Thyroid gland (tissue), 4 donors: Measurements from ENCODE around the gene SELENOT. TPM values are rescaled to one million over a fixed set of nuclear protein-coding genes. Genes with fewer than 3 reads are reported as not detected.

Experiments
- DNase-seq, 2 donors: peaks; one replicate each; pipeline ENCODE4 v3.0.0-alpha.2; 2019
- H3K27ac ChIP-seq, 3 donors: fragments of 200-600 bp; sonication (generic); 1 replicate in 2 of 3; 2 replicates in 1 of 3; pipeline ENCODE4 v1.5.1; 2016 to 2019; ENCODE audit warnings: mild to moderate bottlenecking in 1 of 3, moderate library complexity in 1 of 3
- H3K27me3 ChIP-seq: fragments of 200-600 bp; sonication (generic); one replicate; pipeline ENCODE4 v1.5.1; 2019
- H3K36me3 ChIP-seq, 2 donors: fragments of 200-600 bp; sonication (generic); one replicate each; pipeline ENCODE4 v1.5.1; 2016 to 2019
- H3K4me1 ChIP-seq, 2 donors: fragments of 200-600 bp; sonication (generic); one replicate each; pipeline ENCODE4 v1.5.1; 2017 to 2019
- H3K4me3 ChIP-seq, 3 donors: fragments of 200-600 bp; sonication (generic); replicated peaks in 1 of 3; 1 replicate in 2 of 3; 2 replicates in 1 of 3; pipeline ENCODE4 v1.5.1; 2016; ENCODE audit warnings: mild to moderate bottlenecking in 1 of 3
- H3K9me3 ChIP-seq: fragments of 200-600 bp; sonication (generic); one replicate; pipeline ENCODE4 v1.5.1; 2017
- POLR2A ChIP-seq, 2 donors: fragments of 450-650 bp; IDR thresholded peaks; one replicate each; pipeline ENCODE4 v1.6.1; 2017; ENCODE audit warnings: antibody characterized with exemption in 2 of 2, mild to moderate bottlenecking in 2 of 2, moderate library complexity in 1 of 2
- WGBS, 2 donors: methylation state at CpG; one replicate each; pipeline ENCODE4 v1.1.5; 2017; 5-methylcytosine and 5-hydroxymethylcytosine counted together
- intact Hi-C: fragments of 100-400 bp; cut with DNase I; formaldehyde crosslinking; loops from one replicate; pipeline ENCODE4 v1.15.1; 2023
- total RNA-seq, 4 donors: library from RNA; depleted of rRNA; stranded (reverse); fragments of >200 nt; gene quantifications; one replicate each; pipeline ENCODE4 v1.2.3, GENCODE V29; 2016
- TF ChIP-seq, protein P1 (sequence below), 6 experiments: fragments of 200-600 bp in 3 of 6; fragments of 450-650 bp in 3 of 6; sonication (generic) in 3 of 6; IDR thresholded peaks; one replicate each; pipeline ENCODE4 v1.5.1; 2016 to 2019; ENCODE audit warnings: antibody characterized with exemption in 6 of 6, mild to moderate bottlenecking in 2 of 6, inconsistent platforms in 1 of 6, moderate library complexity in 1 of 6

Gene SELENOT
- total RNA-seq, 4 donors from 2014 or later: 98.8 to 168 (median 137) TPM

DNA sequence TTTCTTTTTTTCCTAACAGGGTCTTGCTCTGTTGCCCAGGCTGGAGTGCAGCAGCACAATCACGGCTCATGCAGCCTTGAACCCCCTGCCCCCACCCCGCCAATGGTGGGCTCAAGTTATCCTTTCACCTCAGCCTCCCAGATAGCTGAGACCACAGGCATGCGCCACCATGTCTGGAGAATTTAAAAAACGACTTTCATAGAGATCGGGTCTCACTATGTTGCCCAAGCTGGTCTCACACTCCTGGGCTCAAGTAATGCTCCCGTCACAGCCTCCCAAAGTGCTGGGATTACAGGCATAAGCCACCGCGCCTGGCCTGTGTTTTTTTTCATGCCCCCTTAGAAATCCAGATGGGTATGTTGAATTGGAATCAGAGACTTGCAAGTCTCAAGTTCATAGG lies 60.3 kb downstream of the SELENOT start:
- TF ChIP-seq POLR2A (IDR thresholded peaks at IDR 0.05): no peak
- TF ChIP-seq, protein P1, sequence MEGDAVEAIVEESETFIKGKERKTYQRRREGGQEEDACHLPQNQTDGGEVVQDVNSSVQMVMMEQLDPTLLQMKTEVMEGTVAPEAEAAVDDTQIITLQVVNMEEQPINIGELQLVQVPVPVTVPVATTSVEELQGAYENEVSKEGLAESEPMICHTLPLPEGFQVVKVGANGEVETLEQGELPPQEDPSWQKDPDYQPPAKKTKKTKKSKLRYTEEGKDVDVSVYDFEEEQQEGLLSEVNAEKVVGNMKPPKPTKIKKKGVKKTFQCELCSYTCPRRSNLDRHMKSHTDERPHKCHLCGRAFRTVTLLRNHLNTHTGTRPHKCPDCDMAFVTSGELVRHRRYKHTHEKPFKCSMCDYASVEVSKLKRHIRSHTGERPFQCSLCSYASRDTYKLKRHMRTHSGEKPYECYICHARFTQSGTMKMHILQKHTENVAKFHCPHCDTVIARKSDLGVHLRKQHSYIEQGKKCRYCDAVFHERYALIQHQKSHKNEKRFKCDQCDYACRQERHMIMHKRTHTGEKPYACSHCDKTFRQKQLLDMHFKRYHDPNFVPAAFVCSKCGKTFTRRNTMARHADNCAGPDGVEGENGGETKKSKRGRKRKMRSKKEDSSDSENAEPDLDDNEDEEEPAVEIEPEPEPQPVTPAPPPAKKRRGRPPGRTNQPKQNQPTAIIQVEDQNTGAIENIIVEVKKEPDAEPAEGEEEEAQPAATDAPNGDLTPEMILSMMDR (IDR thresholded peaks at IDR 0.05): no peak
- no peak overlapping the region for H3K27ac ChIP-seq
- 89 to 96% methylated on average over 8 of the region's 8 CpGs for WGBS, 2 donors
- intact Hi-C loops: no loop called here
- H3K4me3 ChIP-seq: no peak overlapping the region
- no peaks in the 10 kb centered on the region for H3K9me3 ChIP-seq
- no peak for DNase-seq
- no peaks in the 10 kb centered on the region for H3K27me3 ChIP-seq
- H3K36me3 ChIP-seq: no peaks in the 10 kb centered on the region
- H3K4me1 ChIP-seq: no peaks in the 10 kb centered on the region

DNA sequence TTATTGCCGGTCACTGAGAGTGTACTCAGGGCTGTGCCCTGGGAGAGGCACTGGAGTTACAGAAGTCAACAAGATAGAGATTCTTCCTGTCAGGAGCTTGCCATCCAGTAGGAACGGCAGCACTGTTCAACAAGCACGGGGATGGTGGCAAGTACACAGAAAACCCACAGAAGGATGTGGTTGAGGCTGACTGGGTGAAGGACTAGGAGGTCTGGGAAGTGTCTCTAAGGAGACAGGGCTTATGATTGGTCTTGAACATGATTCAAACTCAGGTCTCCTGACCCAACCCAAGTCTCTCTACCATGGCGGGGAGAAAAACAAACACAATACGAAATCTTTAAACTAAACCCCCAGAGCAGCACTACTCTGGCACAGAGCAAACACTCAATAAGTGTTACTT lies 63.0 kb downstream of the SELENOT start:
- no peaks in the 10 kb centered on the region for H3K36me3 ChIP-seq
- DNase-seq: no peak
- H3K4me3 ChIP-seq: no peak overlapping the region
- 87 to 91% methylated on average over 5 of the region's 5 CpGs for WGBS, 2 donors
- intact Hi-C loops: no loop called here
- no peak overlapping the region for H3K27ac ChIP-seq
- no peaks in the 10 kb centered on the region for H3K27me3 ChIP-seq
- H3K9me3 ChIP-seq: no peaks in the 10 kb centered on the region
- TF ChIP-seq, protein P1 (IDR thresholded peaks at IDR 0.05): no peak
- no peak for TF ChIP-seq POLR2A (IDR thresholded peaks at IDR 0.05)
- no peaks in the 10 kb centered on the region for H3K4me1 ChIP-seq

DNA sequence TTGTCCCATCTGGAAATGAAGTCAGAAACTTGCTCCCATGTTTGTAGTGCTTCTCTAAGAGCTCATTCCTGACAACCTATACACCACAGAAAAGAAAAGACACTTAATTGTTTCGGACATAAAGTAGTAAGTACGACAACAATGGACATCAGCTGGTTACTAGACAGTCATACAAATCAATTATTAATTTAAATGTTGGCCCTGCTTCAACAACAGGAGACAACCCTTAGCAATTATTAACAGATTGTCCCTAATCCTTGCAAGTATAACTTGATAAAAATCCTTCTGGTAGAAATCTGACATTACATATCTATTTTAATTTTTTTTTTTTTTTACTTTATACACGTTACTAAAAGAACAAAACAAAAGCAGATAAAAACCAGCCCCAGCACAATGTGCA lies 70.8 kb downstream of the SELENOT start:
- H3K9me3 ChIP-seq: no peaks in the 10 kb centered on the region
- no peaks in the 10 kb centered on the region for H3K4me1 ChIP-seq
- WGBS, 2 donors: 89 to 91% methylated on average over 3 of the region's 3 CpGs
- H3K36me3 ChIP-seq: no peaks in the 10 kb centered on the region
- no peak for TF ChIP-seq POLR2A (IDR thresholded peaks at IDR 0.05)
- TF ChIP-seq, protein P1 (IDR thresholded peaks at IDR 0.05): no peak
- H3K4me3 ChIP-seq: no peak overlapping the region
- H3K27me3 ChIP-seq: no peaks in the 10 kb centered on the region
- no peak for DNase-seq
- intact Hi-C loops: no loop called here
- H3K27ac ChIP-seq: no peak overlapping the region

DNA sequence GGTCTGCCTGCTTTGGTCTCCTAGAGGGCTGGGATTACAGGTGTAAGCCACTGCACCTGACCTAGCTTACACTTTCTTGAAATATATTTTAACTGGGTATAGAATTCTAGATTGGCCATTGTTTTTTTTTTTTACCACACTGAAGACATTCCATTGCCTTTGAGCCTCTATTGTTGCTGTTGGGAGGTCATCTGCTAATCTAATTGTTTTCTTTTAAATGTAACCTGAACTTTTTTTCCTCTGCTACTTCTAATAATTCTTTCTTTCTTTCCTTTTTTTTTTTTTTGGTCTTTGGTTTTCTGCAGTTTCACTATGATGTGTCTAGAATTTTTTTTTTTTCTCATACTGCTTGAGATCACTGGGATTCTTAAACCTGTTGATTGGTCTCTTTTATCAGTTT lies 72.5 kb downstream of the SELENOT start:
- H3K4me3 ChIP-seq: no peak overlapping the region
- no peaks in the 10 kb centered on the region for H3K9me3 ChIP-seq
- intact Hi-C loops: no loop called here
- TF ChIP-seq, protein P1 (IDR thresholded peaks at IDR 0.05): no peak
- TF ChIP-seq POLR2A (IDR thresholded peaks at IDR 0.05): no peak
- H3K36me3 ChIP-seq: no peaks in the 10 kb centered on the region
- no peak overlapping the region for H3K27ac ChIP-seq
- no peak for DNase-seq
- H3K4me1 ChIP-seq: no peaks in the 10 kb centered on the region
- H3K27me3 ChIP-seq: no peaks in the 10 kb centered on the region

Other genes with a start within 250 kb of the SELENOT start
- 10 to 100 TPM; 14.4 to 35.1 (median 21.2) TPM for gene TSC22D2, start 195.0 kb upstream of the SELENOT start, total RNA-seq
- gene SERP1, start 56.8 kb upstream of the SELENOT start, total RNA-seq: 100 to 1,000 TPM; 146 to 355 (median 270) TPM
- 100 to 1,000 TPM; 179 to 198 (median 189) TPM for gene EIF2A, start 56.5 kb upstream of the SELENOT start, total RNA-seq
- gene ERICH6, start 100.6 kb downstream of the SELENOT start, total RNA-seq: under 1 TPM in 2 of 4 donors, not detected in 2; 0.11 to 0.27 TPM
- gene SIAH2, start 159.8 kb downstream of the SELENOT start, total RNA-seq: 10 to 100 TPM; 17.8 to 29.0 (median 20.4) TPM